GM18907 (cell line): Measurements from ENCODE around the gene DHX38.
"Not testable (repeated sequence)": the region's sequence is repeated elsewhere in the genome, so short reads cannot be mapped to it uniquely, and the experiment has no call there.

Experiments
- ATAC-seq: cut with Tn5 transposase; IDR thresholded peaks from one replicate; pipeline ENCODE4 v1.9.1; 2021; ENCODE audit warnings: mild to moderate bottlenecking, moderate library complexity; ENCODE audit not compliant: unreplicated experiment

DHX38 gene

DNA sequence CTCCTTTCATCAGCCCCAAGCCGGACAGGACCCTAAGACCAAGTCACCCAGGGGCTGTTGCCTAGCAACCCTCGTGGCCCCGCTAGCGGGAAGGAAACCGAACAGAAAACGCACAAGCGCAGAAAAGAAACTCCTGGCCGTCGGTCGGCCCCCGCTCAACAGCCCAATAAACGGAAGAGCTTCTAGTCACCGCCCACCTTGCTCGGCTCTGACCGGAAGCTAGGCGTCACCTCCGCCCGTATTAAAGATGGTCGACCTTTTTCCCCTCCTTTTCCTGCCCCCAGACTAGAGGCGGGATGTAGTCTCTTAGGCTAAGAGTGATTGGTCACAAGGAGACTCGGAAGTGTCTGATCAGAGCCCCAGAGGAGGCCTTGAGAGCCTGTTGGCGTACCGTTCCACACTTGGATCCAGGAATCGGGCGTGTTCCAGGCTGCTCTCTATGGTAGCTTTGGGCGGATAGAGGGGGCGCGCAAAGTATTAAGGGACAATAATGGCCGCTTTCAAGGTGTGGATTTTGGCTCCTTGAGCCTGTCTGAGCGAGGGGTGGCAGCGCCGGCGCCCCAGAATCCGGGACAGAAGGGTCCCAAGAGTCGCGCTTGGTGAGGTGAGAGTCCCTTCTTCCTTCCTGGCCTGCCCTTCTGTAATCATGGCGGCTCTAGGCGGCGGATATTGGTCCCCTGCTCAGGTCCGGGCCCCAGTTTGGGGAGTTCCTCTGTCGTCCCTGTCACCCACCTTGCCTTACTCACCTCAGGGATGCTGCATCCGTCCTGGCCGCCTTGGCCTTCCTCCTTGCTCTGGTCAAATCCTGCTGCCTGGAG lies at the start of gene DHX38, which contains the start of gene TXNL4B:
DHX38 (plus strand) TSS at position 400 of the 818 bp plus-strand sequence. CDS start 2,311 bp downstream, outside the sequence.
TXNL4B (minus strand) TSS at position 173 of the 818 bp plus-strand sequence. CDS start 2,871 bp downstream, outside the sequence.
- peak; percentile 99 for ATAC-seq

DNA sequence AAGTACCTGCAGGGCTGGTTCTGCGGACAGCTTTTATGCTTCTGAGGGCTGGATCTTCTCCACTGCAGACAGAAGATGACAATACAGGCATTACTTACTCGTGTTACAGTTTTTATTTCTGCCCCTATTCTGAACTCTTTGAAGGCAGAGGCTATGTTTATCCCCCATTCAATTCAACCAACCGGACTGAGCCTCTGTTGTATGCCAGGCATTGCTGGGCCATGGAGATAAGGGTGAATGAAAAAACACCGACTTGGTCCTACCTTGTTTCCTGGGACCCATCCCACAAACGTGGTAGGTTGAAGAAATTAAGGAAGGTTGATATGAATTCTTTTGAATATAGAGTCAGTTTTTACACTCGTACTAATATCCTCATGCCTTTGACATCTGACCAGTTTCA lies 49.4 kb upstream of the DHX38 start:
- no peak for ATAC-seq

DNA sequence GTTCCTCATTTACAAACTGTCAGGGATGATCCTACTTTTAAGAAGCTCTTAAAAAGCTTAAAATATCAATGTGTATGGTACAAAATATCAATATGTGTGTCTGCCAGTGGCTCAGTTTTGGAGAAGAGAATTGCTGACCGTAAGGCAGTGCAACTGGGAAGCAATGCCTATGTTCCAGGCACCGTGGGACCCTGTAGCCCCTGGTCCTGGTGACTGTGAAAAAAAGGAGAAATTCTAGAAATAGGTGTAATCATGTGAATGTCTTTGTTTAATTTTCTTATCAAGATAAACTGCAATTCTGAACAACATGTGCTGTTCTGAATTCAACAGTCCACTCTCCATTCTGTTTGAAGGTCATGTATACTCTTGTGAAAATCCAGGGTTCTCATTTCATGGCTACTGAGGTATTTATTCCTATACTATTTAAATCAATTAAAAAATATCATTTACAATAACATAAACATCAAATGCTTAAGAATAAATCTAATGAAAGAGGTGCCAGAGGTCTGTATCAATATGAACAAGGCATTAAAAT lies 48.8 kb upstream of the DHX38 start:
- no peak for ATAC-seq

DNA sequence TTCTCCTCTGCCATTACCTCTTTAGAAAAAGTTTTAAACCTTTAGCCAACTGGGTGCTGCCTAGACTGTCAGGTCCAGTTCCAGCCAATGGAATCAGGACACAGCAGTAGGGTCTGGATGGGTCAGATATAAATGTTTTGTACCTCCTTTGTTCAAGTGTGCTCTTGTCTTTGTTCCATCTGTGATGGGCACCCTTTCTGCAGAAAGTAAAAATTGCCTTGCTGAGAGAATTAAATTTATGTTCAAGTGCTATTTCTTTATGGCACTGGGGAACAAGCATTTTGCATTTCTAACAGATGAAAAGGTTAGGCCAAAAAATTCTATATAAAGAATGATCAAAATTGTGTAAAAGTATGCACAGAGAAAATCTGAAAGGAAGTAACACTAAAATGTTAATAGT lies 44.5 kb upstream of the DHX38 start:
- no peak for ATAC-seq

DNA sequence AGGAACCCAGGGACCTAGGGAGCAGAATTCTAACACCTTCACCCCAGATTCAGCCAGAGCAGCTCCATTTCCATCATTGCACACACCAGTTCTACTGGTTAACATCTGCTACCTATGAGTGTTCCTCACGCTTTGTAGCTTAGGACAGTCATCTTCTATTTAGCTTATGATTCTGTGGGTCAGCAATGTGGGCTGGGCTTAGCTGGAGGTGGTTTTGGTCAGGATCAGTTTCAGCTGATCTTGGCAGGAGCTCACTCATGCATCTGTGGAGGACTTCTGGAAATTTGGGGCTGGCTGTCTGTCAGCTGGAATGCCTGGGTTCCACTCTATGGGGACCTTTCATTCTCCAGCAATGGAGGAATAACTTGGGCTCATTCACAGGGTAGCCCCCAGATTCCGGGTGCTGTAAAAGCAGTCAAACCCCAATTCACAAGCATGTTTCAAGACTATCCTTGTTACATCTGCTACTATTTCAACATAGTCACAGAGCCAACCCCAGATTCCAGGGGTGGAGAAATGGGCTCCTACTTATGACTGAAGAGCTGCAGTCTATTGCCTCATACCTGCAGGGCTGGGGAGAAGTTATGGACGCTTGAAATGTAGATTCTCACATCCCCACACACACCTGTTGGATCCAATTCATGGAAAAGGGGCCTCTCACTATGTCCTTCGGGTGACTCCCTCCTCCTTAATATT lies 42.7 kb upstream of the DHX38 start:
- ATAC-seq: no peak

DNA sequence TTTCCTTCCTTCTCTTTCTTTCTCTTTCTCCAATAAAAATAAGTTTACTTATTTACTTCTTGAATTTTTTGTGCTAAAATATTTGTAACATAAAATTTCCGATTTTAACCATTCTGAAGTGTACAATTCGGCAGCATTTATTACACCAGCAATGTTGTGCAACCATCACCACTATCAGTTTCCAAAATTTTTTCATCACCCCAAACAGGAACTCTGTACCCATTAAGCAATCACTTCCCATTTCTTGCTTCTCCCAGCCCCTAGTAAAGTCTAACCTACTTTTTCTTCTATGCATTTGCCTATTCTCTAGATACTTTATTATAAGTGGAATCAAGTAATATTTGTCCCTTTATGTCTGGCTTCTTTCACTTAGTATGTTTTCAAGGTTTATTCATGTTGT lies 41.8 kb upstream of the DHX38 start:
- no peak for ATAC-seq

DNA sequence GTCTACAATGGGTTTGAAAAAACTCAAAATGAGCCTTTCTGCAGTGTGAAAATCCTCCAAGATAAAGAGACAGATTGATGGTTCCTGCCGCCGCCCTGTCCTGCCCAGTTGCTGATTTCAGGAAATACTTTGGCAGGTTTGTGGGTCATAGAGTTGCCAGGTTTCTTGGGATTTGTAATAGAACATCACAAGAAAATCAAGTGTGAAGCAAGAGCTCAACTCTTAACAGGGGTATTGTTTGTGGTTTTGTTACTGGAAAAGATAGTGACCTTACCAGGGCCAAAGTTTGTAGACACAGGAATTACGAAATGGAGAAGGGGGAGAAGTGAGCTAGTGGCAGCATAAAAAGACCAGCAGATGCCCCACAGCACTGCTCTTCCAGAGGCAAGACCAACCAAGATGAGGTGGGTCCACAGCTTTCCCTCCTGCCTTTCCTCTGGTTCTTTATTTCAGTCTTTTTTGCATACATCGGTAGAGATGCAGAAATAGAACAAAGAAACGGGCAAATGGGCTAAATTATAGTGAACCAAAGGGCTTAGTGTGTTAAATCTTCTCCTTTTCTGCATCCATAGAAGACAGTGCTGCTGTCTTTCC lies 39.3 kb upstream of the DHX38 start, which contains the start of gene HP:
HP (plus strand) TSS at position 252 of the 594 bp plus-strand sequence; CDS start at position 400, 148 bp downstream.
- not testable (repeated sequence) for ATAC-seq

DNA sequence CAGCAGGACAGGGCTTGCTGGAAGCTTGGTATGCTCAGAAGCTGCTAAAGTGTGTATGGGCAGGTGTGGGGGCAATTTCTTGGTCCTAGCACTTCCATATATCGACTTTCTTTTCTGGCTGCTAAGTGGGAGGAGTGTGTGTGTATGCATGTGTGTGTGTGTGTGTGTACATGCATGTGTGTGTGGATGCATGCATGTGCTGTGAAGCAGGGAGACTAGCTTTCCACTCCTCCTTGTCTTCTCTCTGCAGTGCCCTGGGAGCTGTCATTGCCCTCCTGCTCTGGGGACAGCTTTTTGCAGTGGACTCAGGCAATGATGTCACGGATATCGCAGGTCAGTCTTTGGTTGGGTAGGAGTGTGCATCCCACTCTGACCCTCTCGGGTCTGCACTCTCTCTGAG lies 37.7 kb upstream of the DHX38 start:
- ATAC-seq: no peak

DNA sequence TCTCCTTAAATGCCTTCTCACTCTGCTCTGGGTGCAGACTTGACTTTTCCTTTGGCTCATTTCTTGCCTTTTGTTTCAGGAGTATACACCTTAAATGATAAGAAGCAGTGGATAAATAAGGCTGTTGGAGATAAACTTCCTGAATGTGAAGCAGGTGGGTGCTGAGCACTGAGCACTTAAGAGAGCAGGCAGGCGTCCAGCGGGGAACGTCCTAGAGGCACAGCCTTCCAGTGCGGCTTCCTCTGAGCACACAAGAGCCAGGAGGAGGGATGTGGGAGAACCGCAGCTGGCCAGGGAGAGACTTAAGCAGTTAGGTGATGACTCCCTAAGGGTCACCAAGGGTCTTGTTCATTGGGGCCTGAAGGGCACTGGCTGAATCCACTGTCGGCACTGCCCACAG lies 36.3 kb upstream of the DHX38 start:
- ATAC-seq: not testable (repeated sequence)

DNA sequence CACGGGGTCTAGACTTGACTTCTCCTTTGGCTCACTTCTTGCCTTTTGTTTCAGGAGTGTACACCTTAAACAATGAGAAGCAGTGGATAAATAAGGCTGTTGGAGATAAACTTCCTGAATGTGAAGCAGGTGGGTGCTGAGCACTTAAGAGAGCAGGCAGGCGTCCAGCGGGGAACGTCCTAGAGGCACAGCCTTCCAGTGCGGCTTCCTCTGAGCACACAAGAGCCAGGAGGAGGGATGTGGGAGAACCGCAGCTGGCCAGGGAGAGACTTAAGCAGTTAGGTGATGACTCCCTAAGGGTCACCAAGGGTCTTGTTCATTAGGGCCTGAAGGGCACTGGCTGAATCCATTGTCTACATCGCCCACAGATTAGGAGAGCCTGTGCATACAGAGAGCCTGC lies 34.6 kb upstream of the DHX38 start:
- not testable (repeated sequence) for ATAC-seq

DNA sequence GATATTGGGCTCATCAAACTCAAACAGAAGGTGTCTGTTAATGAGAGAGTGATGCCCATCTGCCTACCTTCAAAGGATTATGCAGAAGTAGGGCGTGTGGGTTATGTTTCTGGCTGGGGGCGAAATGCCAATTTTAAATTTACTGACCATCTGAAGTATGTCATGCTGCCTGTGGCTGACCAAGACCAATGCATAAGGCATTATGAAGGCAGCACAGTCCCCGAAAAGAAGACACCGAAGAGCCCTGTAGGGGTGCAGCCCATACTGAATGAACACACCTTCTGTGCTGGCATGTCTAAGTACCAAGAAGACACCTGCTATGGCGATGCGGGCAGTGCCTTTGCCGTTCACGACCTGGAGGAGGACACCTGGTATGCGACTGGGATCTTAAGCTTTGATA lies 33.2 kb upstream of the DHX38 start:
- no peak for ATAC-seq

DNA sequence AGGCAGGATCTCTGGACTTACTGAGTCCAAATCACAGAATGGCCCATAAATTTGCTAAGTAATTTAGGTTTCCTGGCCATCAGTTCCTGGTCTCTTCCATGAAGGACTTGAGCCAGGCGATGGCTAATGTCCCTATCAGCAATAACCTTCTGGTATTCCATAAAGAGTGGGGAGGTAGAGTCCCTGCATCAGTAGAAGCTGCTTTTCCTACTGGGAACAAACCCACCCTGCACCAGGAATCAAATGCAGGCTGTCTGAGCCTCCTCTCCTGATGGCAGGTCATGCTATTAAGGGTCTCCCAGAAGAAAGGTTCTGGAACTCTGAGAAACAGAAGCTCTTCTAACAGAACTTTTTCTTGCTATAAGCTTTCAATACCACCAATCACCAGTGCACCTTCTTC lies 32.1 kb upstream of the DHX38 start:
- no peak for ATAC-seq

DNA sequence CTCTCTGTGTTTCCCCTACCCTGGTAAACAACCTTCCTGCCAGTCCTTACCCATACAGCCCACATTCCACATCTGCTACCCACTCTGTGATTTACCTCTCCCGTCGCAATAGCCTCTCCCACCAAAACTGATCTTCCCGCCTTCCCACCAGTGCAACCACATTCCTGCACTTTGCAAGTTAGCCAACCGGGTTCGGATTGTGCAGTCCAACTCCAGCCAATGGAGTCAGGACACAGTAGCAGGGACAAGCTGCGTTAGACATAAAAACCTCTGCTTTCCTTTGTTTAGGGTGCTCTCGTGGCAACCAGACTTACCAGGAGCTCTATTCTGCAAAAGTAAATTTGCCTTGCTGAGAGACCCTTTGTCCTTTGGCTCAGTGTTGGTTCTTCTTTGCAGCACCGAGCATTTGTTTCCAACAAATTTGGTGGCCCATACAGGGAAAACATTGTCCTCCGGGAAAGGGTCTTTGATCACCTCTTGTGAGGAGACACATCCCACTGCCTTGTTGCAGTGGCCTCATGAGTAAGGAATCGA lies 29.2 kb upstream of the DHX38 start:
- ATAC-seq: no peak

DNA sequence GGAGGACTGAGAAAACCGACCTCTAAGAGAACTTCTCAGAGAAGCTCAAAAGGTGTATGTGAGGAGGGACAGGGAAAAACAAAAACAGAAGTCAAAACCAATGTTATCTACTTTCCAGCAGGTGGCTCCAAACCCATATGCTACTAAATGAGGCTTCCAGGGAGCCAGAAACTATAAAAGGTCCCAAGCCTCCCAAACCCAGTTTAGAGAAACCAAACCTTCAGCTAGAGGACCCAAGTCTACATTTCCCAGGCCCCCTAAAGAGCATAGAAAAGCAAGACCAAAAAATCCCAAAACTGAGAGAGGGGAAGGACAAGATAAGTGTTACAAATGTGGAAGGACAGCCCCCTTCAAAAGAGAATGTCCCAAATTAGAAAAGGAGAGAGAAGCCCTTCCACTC lies 26.9 kb upstream of the DHX38 start:
- ATAC-seq: no peak

DNA sequence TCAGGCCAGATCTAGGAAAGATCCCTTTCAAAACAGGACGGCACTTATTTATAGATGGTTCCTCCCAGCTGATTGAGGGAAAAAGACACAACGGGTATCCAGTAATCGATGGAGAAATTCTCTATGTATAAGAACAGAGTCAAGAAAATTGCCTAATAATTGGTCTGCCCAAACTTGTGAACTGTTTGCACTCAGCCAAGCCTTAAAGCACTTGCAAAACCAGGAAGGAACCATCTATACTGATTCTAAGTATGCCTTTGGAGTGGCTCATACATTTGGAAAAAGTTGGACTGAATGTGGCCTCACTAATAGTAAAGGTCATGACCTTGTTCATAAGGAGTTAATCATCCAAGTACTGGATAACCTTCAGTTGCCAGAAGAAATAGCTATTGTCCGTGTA lies 24.7 kb upstream of the DHX38 start:
- ATAC-seq: no peak

DNA sequence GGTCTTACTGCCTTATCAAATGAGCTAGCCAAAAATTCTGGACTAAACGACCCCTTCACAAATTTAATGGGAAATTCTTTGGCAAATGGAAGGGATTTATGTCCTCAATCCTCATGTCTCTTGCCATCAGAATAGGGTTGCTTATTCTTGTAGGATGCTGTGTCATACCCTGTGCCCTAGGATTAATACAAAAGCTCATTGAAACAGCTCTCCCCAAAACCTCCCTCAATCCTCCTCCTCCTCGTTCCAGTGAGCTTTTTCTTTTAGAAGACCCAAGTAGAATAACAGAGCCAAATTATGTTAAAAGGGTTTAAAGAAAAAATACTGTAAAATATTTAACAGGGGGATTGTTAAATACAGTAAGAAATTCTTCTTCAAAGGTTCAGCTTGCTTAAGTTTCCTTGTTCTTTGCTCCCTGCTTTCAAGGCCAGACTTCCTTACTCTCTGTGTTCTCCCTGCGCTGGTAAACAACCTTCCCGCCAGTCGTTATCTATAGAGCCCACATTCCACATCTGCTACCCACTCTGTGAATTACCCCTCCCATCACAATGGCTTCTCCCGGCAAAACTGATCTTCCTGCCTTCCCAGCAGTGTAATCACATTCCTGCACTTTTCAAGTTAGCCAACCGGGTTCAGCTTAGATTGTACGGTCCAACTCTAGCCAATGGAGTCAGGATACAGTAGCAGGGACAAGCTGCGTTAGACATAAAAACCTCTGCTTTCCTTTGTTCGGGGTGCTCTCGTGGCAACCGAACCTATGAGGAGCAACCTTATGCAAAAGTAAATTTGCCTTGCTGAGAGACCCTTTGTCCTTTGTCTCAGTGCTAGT lies 20.9 kb upstream of the DHX38 start:
- no peak for ATAC-seq

DNA sequence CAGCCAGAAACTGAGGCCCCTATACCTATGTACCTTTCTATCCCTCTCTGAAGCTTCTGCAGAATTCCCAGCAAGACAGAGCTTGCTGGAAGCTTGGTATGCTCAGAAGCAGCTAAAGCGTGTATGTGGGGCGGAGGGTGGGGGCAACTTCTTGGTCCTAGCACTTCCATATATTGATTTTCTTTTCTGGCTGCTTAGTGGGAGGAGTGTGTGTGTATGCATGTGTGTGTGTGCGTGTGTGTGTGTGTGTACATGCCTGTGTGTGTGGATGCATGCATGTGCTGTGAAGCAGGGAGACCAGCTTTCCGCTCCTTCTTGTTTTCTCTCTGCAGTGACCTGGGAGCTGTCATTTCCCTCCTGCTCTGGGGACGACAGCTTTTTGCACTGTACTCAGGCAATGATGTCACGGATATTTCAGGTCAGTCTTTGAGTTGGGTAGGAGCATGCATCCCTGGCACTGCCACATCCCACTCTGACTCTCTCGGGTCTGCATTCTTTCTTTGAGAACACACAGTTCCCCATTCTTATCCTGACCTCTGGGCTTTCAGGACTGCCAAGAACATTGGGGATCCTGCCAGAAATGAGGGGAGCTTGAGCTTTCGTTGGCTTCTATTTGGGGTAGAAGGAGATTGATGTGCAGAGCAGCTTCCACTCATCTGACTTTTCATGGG lies 20.0 kb upstream of the DHX38 start:
- ATAC-seq: no peak

DNA sequence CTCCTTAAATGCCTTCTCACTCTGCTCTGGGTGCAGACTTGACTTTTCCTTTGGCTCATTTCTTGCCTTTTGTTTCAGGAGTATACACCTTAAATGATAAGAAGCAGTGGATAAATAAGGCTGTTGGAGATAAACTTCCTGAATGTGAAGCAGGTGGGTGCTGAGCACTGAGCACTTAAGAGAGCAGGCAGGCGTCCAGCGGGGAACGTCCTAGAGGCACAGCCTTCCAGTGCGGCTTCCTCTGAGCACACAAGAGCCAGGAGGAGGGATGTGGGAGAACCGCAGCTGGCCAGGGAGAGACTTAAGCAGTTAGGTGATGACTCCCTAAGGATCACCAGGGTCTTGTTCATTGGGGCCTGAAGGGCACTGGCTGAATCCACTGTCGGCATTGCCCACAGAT lies 18.6 kb upstream of the DHX38 start:
- not testable (repeated sequence) for ATAC-seq

DNA sequence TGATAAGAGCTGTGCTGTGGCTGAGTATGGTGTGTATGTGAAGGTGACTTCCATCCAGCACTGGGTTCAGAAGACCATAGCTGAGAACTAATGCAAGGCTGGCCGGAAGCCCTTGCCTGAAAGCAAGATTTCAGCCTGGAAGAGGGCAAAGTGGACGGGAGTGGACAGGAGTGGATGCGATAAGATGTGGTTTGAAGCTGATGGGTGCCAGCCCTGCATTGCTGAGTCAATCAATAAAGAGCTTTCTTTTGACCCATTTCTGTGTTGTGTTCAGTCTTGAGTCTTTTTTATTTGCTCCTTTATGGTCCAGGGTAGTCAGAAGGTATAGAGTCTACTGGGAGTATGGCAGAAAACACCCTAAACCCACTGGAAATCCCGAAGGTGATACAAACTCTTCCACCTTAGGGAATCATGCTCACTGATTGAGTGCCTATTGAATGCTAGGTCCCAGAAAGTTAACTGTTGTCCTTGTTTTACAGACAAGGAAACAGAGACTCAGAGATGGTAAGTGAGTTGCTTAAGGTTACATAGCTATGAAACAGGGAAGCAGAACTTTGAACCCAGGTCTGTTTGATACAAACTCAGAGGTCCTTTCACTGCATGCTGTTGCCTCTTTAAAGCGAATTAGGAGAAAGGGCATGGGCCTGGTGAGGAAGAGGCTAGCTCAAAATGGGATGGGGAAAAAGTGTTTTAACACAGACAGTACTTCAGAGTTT lies 16.5 kb upstream of the DHX38 start:
- ATAC-seq: not testable (repeated sequence)
